Mesodermal cell (in vitro differentiated cells): ENCODE results near the gene RRP15.
A peak's percentile ranks its signal among the peaks of the same experiment; 100 is the strongest.
"Not testable (repeated sequence)": the region's sequence is repeated elsewhere in the genome, so short reads cannot be mapped to it uniquely, and the experiment has no call there.

Experiments used
- H3K27ac ChIP-seq: 2 replicates; pipeline ENCODE4 v1.7.0; 2013; ENCODE audit warnings: mild to moderate bottlenecking, low read depth, low read length, moderate library complexity; ENCODE audit not compliant: severe bottlenecking
- H3K36me3 ChIP-seq: 2 replicates; pipeline ENCODE4 v1.7.1; 2013; ENCODE audit warnings: mild to moderate bottlenecking, low read length, moderate library complexity; ENCODE audit not compliant: control insufficient read depth, insufficient read depth
- H3K4me1 ChIP-seq: one replicate; pipeline ENCODE4 v1.7.1; 2013; ENCODE audit warnings: mild to moderate bottlenecking, low read length; ENCODE audit not compliant: insufficient read depth, control insufficient read depth, poor library complexity, severe bottlenecking
- H3K4me3 ChIP-seq: 2 replicates; pipeline ENCODE4 v1.7.0; 2013; ENCODE audit warnings: low read length, control low read depth, mild to moderate bottlenecking; ENCODE audit not compliant: insufficient read depth, poor library complexity, severe bottlenecking; ENCODE audit errors: extremely low read depth
- H3K9me3 ChIP-seq: 2 replicates; pipeline ENCODE4 v1.7.1; 2013; ENCODE audit warnings: mild to moderate bottlenecking, low read length, moderate library complexity; ENCODE audit not compliant: control insufficient read depth
- WGBS, 2 experiments: methylation state at CpG; one replicate each; pipeline ENCODE4 v1.1.5; 2013; ENCODE audit warnings: missing lambda C conversion rate in 2 of 2; ENCODE audit not compliant: insufficient coverage in 2 of 2; 5-methylcytosine and 5-hydroxymethylcytosine counted together

The RRP15 gene

DNA sequence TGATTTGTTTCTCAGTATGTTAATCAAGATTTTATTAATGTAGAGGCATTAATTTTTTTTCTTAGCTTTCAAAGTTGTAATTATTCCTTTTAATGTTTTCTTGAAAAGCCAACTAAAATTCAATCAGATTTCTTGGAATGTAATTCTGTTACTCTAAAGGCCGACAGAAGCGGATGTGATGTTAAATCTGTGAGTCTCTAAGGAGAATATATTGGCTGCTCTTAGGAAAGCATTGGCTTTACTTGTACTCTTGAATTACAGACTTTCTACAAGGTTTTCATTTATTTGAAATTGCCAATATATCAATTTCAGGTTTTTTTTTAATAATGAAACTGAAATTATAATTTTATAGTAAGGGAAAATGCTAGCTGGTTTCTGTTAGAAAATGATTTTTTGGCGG lies 29.2 kb downstream of the RRP15 start:
- no peaks in the 10 kb centered on the region for H3K9me3 ChIP-seq
- 100% methylated on average over 1 of the region's 3 CpGs for WGBS, 2 experiments
- no peak overlapping the region for H3K4me3 ChIP-seq
- no peaks in the 10 kb centered on the region for H3K4me1 ChIP-seq
- no peak overlapping the region for H3K27ac ChIP-seq
- peaks cover 18% of the 10 kb centered on the region for H3K36me3 ChIP-seq

DNA sequence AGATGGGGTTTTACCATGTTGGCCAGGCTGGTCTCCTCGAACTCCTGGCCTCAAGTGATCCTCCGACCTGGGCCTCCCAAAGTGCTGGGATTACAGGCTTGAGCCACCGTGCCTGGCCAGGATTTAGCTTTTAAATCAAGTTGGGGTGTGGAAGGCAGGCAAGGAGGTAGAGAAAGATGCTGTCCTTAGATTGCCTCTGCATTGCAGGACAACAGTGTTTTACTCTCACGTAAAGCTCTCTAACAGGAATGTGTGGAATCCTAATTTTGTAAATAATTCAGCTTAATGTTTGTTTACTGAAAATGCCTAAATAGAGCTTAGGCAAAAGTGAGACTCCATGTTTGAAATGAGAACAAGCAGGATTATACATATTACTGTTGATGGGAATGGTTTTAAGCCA lies 30.5 kb downstream of the RRP15 start:
- Histone ChIP-seq H3K9me3 (no peaks in the 10 kb centered on the region), H3K27ac (no peak overlapping the region), H3K36me3 (peaks cover 14% of the 10 kb centered on the region), H3K4me1 (no peaks in the 10 kb centered on the region), H3K4me3 (no peak overlapping the region)
- 91% methylated on average over 4 of the region's 4 CpGs for WGBS, 2 experiments

DNA sequence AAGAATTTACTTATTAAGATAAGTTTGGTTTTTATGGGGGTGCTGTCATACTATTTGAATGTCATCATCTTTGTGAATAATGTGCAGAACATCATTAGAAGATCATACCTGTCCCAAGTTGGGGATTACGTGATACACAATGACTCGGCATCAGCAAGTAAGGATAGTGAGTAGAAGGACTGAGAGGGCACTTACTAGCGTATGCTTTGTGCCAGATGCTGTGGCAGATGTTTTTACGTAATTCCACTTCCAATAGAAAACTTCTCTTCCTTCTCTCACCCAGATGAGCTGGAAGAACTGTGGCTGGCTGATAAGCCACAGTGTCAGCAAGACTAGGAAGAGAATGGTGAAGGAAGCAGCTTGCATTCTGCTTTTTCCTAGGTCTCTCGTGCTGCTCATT lies 32.0 kb downstream of the RRP15 start:
- Histone ChIP-seq H3K27ac (peak overlapping the region; percentile 20), H3K4me3 (no peak overlapping the region), H3K36me3 (peaks cover 7% of the 10 kb centered on the region), H3K4me1 (no peaks in the 10 kb centered on the region), H3K9me3 (no peaks in the 10 kb centered on the region)
- 92% methylated on average over 2 of the region's 5 CpGs; no CpG with 5 or more reads in 1 of the 2 experiments for WGBS, 2 experiments

DNA sequence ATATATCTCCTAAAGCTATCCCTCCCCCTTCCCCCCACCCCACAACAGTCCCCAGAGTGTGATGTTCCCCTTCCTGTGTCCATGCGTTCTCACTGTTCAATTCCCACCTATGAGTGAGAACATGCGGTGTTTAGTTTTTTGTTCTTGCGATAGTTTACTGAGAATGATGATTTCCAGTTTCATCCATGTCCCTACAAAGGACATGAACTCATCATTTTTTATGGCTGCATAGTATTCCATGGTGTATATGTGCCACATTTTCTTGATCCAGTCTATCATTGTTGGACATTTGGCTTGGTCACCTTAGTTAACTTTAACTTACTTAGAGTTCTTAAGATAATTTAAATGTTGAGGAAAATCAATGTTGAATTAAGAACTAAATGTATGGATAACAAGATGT lies 35.1 kb downstream of the RRP15 start:
- not testable (repeated sequence) for H3K27ac ChIP-seq, H3K4me1 ChIP-seq, H3K4me3 ChIP-seq, H3K9me3 ChIP-seq
- WGBS, 2 experiments, result no CpG with 5 or more reads among the region's 3 CpGs
- peaks cover 14% of the 10 kb centered on the region for H3K36me3 ChIP-seq

DNA sequence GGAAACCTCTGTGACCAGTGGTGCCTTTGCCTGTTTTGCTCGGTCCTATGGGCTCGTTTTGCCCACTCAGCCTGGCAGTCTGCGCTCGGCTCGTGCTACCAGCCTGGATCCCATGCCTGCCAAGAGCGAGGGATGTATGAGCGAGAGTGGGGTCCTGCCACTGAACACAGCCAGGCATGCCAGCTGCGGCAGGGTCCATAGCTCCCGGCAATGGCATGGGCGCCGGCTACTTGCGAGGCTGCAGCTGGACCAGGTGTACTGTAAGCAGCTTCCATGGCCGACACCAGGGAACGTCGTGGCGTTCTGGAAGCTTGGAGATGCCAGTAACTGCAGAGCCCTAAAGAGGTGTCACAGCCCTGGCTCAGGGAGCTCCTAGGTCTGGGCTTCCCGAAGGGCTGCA lies 37.7 kb downstream of the RRP15 start:
- H3K9me3 ChIP-seq, result no peaks in the 10 kb centered on the region
- no peaks in the 10 kb centered on the region for H3K4me1 ChIP-seq
- peaks cover 14% of the 10 kb centered on the region for H3K36me3 ChIP-seq
- 97 to 98% methylated on average over 15 to 17 of the region's 17 CpGs for WGBS, 2 experiments
- H3K4me3 ChIP-seq, result no peak overlapping the region
- no peak overlapping the region for H3K27ac ChIP-seq

DNA sequence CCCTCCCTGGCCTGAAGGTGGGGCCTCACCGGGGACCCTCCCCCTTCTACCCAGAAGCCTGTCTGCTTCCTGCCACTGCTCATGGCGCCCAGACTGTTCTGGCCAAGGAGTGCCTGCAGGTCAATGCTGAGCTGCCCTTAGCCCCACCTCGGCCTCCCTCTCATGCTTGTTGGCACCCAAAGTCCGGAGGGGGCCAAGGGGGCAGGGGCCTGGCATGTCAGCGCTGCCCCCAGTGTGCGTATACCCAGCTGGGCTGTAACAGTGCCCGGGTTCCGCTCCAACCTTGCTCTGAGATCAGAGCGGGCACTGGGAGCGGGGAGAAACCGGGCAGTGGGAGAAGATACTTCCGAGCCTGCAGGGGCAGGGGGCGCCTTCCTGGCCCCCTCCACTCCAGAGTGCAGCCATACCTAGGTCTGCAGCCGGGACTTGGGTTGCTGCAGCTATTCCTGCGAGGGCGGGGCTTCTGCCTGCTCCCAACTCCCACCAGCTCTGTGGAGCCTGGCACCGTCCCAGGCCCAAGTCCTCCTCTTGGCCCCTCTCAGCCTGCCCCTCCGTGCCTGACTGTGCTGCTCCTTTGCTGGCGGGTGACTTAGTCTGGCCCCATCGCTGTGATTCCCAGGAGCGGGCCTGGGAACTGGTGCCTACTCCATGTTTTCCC lies 38.6 kb downstream of the RRP15 start:
- Histone ChIP-seq H3K9me3 (no peaks in the 10 kb centered on the region), H3K4me1 (no peaks in the 10 kb centered on the region), H3K27ac (no peak overlapping the region), H3K4me3 (no peak overlapping the region), H3K36me3 (peaks cover 14% of the 10 kb centered on the region)
- 95 to 96% methylated on average over 20 to 21 of the region's 21 CpGs for WGBS, 2 experiments

DNA sequence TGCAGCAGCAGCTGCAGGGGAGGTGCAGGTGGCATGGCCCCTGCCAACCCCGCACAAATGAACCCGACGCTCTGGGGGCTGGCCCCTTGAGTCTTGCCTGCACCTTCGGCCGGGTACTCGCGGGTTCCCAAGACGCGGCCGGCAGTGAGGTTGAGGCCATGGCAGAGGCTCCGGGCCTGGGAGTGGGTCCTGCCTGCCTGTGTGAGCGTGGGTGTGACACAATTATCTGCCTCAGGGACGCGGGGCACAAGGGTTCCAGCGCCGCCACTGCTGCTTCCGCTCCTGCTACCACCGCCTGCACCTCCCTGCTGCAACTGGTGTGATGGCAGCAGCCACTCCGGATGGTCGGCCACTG lies 39.1 kb downstream of the RRP15 start:
- Histone ChIP-seq H3K36me3 (peaks cover 14% of the 10 kb centered on the region), H3K4me3 (no peak overlapping the region), H3K27ac (no peak overlapping the region), H3K4me1 (no peaks in the 10 kb centered on the region), H3K9me3 (no peaks in the 10 kb centered on the region)
- whole genome bisulfite sequencing, 2 experiments, result 89 to 98% methylated on average over 13 to 18 of the region's 20 CpGs

DNA sequence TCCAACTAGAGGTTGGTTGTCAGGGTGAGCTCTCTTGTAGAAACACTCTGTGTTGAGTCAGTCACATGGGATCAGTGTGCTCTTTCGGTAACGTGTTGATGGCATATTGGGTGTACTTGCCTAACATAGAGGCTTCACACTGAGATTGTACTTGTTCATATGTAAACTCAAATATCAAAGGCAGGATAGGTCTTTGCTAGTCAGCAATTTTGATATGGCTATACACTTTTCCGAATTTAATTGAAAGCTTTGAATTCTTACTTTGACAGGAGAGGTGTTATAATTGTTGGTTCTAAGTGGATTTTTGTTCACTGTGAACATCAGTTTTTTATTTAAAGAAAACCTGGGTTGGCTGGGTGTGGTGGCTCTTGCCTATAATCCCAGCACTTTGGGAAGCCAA lies 43.7 kb downstream of the RRP15 start:
- Histone ChIP-seq H3K36me3 (peaks cover 1% of the 10 kb centered on the region), H3K4me3 (no peak overlapping the region), H3K27ac (no peak overlapping the region), H3K9me3 (no peaks in the 10 kb centered on the region), H3K4me1 (no peaks in the 10 kb centered on the region)
- 87 to 100% methylated on average over 2 to 3 of the region's 3 CpGs for WGBS, 2 experiments

DNA sequence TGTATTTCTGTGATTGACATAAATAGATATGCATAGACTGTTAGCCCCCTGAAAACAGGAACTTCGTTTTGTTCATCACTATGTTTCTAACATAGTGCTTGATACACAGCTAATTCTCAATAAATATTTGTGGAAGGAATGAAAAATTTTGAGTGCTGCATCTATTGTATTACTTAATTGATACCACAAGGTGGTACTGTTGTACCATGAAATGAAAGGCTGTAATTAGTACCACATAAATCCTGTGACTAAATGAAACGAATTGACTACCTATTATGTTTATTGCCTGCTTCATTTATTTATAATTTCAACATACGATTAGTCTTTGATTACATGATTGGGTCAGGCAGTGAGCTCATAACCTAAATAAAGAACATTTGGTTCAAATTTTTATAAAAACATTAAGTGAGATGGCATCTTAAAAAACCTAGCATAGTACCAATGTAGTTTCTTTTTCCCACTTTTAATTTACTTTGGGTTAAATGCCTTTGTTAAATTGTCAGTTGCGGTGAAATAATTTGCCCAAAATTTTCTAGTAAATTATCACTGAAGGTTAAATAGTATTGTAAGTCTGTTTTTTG lies 45.0 kb downstream of the RRP15 start:
- Histone ChIP-seq H3K4me3 (no peak overlapping the region), H3K27ac (no peak overlapping the region), H3K4me1 (no peaks in the 10 kb centered on the region), H3K36me3 (no peaks in the 10 kb centered on the region), H3K9me3 (no peaks in the 10 kb centered on the region)
- no CpG with 5 or more reads among the region's 4 CpGs for WGBS, 2 experiments

DNA sequence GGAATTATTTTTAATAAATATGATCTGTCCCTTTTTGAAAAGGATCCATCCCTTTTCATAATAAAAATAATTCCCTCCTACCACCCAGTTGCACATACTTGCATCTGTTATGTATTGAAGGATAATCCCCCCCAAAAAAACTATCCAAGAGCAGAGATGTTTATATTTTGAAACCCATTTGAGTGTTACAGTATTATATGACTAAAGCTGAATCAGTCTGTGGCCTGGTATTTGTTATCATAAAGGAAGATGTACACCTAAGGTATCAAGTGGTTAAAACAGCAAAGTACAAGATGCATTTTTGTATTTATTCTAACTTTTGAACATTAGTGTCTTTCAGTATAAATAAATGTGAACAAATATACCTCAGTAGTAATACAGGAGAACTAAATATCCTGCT lies 47.3 kb downstream of the RRP15 start:
- Histone ChIP-seq H3K4me1 (no peaks in the 10 kb centered on the region), H3K4me3 (no peak overlapping the region), H3K36me3 (no peaks in the 10 kb centered on the region), H3K9me3 (no peaks in the 10 kb centered on the region), H3K27ac (no peak overlapping the region)

DNA sequence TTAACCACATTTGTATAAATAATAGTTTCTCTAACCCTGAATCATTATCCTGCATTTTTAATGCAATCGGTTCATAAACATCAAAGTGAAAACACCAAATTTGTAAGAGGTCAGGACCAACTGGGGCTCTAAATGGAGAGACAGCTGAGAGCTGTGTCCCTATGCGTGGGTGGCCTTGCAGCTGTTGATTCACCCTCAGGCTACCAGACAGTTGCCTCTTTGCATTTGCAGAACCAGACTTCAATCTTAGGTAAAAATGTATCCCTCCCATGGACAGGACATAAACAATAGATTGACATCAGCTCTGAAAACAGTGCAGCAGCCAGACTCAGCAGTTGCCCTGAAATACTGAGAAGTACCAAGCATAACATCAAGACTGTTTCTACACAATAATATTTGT lies 51.2 kb downstream of the RRP15 start:
- Histone ChIP-seq H3K4me3 (no peak overlapping the region), H3K36me3 (no peaks in the 10 kb centered on the region), H3K27ac (no peak overlapping the region), H3K4me1 (peaks cover 7% of the 10 kb centered on the region), H3K9me3 (no peaks in the 10 kb centered on the region)
- WGBS, 2 experiments, result 83 to 86% methylated on average over 2 of the region's 2 CpGs
